Vagina (tissue), 2 donors: ENCODE data around the gene ARHGAP18. TPM values are rescaled to one million over a fixed set of nuclear protein-coding genes. Genes with fewer than 3 reads are reported as not detected.
A peak's percentile ranks its signal among the peaks of the same experiment; 100 is the strongest.

ENCODE experiments used
- DNase-seq, 2 donors: peaks; one replicate each; pipeline ENCODE4 v3.0.0-alpha.2; 2017; ENCODE audit errors: extremely low spot score in 2 of 2
- H3K27ac ChIP-seq: fragments of 200-600 bp; sonication (generic); one replicate; pipeline ENCODE4 v1.5.1; 2019
- H3K27me3 ChIP-seq: fragments of 200-600 bp; sonication (generic); one replicate; pipeline ENCODE4 v1.5.1; 2019
- H3K36me3 ChIP-seq, 2 donors: fragments of 200-600 bp; sonication (generic); one replicate each; pipeline ENCODE4 v1.5.1; 2017 to 2019
- H3K4me1 ChIP-seq: fragments of 200-600 bp; sonication (generic); one replicate; pipeline ENCODE4 v1.5.1; 2019
- H3K4me3 ChIP-seq, 2 donors: fragments of 200-600 bp; sonication (generic); 1 replicate in 1 of 2; 2 replicates in 1 of 2; pipeline ENCODE4 v1.5.1; 2016 to 2019
- H3K9me3 ChIP-seq: fragments of 200-600 bp; sonication (generic); one replicate; pipeline ENCODE4 v1.5.1; 2019
- POLR2A ChIP-seq, 2 donors: fragments of 450-650 bp; IDR thresholded peaks; one replicate each; pipeline ENCODE4 v1.6.1; 2017; ENCODE audit warnings: antibody characterized with exemption in 2 of 2, mild to moderate bottlenecking in 2 of 2, moderate library complexity in 2 of 2
- POLR2AphosphoS5 ChIP-seq, 2 donors: sonication (generic); formaldehyde crosslinking; IDR thresholded peaks; one replicate each; pipeline ENCODE4 v1.9.0; 2017; ENCODE audit warnings: antibody characterized with exemption in 2 of 2, mild to moderate bottlenecking in 2 of 2, low read depth in 1 of 2; ENCODE audit not compliant: insufficient read depth in 1 of 2
- intact Hi-C: fragments of 100-400 bp; cut with DNase I; formaldehyde crosslinking; loops from one replicate; pipeline ENCODE4 v1.15.1; 2023
- total RNA-seq: library from RNA; depleted of rRNA; stranded (reverse); fragments of >200 nt; gene quantifications from one replicate; pipeline ENCODE4 v1.2.3, GENCODE V29; 2016
- TF ChIP-seq, protein P1 (sequence below), 3 experiments: fragments of 450-650 bp in 2 of 3; fragments of 200-600 bp in 1 of 3; sonication (generic) in 1 of 3; IDR thresholded peaks; one replicate each; pipeline ENCODE4 v1.5.1; 2017 to 2019; ENCODE audit warnings: antibody characterized with exemption in 3 of 3, mild to moderate bottlenecking in 2 of 3, moderate library complexity in 2 of 3

ARHGAP18 gene
- total RNA-seq: 7.6 TPM

DNA sequence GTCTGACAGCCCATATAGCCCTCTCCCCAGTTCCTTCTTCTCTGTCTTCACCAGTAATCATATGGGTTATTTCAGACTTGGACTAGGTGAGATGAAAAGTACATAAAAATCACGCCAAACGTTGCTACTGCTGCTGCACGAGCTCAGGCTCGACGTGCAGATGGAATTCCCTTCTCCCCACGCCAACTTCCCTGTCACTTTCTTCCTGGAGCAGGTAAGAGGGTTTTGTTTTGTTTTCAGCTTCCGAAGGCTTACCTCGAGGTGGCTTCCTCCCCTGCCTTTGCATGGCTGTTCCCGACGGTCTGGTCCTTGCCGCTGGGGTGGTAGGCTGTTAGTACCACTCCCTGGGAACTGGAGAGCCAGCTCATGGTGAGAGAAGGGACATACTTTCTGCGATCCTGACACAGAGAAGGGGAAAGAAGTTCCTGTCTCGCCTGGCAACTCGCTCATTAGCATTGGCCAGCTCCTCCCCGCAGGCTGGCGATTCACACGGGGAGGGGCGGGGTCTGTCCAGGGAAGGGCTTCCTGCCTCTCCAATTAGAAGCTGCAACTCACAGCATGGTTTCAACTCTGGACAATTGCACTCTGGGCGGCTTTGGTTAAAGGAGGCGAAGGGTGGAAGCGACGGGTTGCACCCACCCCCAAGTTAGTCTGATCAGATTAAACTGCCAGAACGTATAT lies at the start of gene ARHGAP18:
ARHGAP18 (minus strand) TSS at position 409 of the 681 bp plus-strand sequence; CDS start at position 368, 41 bp downstream.
- intact Hi-C loops: no loop called here
- peak within 1 kb of the TSS; percentile 84 for H3K27ac ChIP-seq
- no peaks in the 10 kb centered on the region for H3K27me3 ChIP-seq
- peak within 1 kb of the TSS; percentile 64 to 65 for H3K4me3 ChIP-seq
- no peaks in the 10 kb centered on the region for H3K9me3 ChIP-seq
- TF ChIP-seq, protein P1, sequence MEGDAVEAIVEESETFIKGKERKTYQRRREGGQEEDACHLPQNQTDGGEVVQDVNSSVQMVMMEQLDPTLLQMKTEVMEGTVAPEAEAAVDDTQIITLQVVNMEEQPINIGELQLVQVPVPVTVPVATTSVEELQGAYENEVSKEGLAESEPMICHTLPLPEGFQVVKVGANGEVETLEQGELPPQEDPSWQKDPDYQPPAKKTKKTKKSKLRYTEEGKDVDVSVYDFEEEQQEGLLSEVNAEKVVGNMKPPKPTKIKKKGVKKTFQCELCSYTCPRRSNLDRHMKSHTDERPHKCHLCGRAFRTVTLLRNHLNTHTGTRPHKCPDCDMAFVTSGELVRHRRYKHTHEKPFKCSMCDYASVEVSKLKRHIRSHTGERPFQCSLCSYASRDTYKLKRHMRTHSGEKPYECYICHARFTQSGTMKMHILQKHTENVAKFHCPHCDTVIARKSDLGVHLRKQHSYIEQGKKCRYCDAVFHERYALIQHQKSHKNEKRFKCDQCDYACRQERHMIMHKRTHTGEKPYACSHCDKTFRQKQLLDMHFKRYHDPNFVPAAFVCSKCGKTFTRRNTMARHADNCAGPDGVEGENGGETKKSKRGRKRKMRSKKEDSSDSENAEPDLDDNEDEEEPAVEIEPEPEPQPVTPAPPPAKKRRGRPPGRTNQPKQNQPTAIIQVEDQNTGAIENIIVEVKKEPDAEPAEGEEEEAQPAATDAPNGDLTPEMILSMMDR (IDR thresholded peaks at IDR 0.05): no peak
- peak; percentile 89 to 91 for TF ChIP-seq POLR2AphosphoS5 (IDR thresholded peaks at IDR 0.05; ENCODE audit: insufficient read depth in 1 of 2, low read depth in 1 of 2)
- TF ChIP-seq POLR2A (IDR thresholded peaks at IDR 0.05): peak; percentile 40 to 68
- peaks cover 28% of the 10 kb centered on the region for H3K4me1 ChIP-seq
- H3K36me3 ChIP-seq: no peaks in the 10 kb centered on the region
- peak in 1 of 2 donors; percentile 93 for DNase-seq

DNA sequence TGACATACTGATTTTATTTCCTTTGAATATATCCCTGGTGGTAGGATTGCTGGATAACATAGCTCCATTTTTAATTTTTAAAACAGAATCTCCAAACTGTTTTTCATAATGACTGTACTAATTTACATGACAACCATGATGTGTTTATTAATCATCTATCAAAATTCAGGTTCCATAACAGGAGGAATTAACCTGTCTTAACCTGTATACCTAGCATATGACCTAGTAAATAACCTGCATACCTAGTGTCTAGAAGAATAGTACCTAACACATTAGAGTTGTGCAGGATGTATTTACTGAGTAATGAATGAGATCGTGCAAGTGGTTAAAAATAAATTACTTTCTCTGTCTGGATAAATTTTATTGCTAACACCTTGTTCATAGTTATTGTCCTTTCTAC lies 45.8 kb upstream of the ARHGAP18 start:
- Histone ChIP-seq H3K9me3 (no peaks in the 10 kb centered on the region), H3K36me3 (no peaks in the 10 kb centered on the region), H3K27ac (no peak overlapping the region), H3K4me3 (no peak overlapping the region), H3K4me1 (peaks cover 2% of the 10 kb centered on the region), H3K27me3 (no peaks in the 10 kb centered on the region)
- TF ChIP-seq POLR2AphosphoS5 (IDR thresholded peaks at IDR 0.05; ENCODE audit: insufficient read depth in 1 of 2, low read depth in 1 of 2) (no peak), POLR2A (IDR thresholded peaks at IDR 0.05) (no peak)
- TF ChIP-seq, protein P1 (IDR thresholded peaks at IDR 0.05): no peak
- DNase-seq: no peak
- intact Hi-C loops: no loop called here

- TF ChIP-seq POLR2AphosphoS5 (IDR thresholded peaks at IDR 0.05; ENCODE audit: insufficient read depth in 1 of 2, low read depth in 1 of 2) (no peak), POLR2A (IDR thresholded peaks at IDR 0.05) (no peak)
- TF ChIP-seq, protein P1 (IDR thresholded peaks at IDR 0.05): no peak
- Histone ChIP-seq H3K4me3 (no peak overlapping the region), H3K4me1 (peaks cover 13% of the 10 kb centered on the region), H3K9me3 (no peaks in the 10 kb centered on the region), H3K27ac (no peak overlapping the region), H3K27me3 (no peaks in the 10 kb centered on the region), H3K36me3 (no peaks in the 10 kb centered on the region)
- intact Hi-C loops: no loop called here
- DNase-seq: no peak
Observed at GRCh38 chr6:129754750-129755149, 44.8 kb upstream of the ARHGAP18 start.

DNA sequence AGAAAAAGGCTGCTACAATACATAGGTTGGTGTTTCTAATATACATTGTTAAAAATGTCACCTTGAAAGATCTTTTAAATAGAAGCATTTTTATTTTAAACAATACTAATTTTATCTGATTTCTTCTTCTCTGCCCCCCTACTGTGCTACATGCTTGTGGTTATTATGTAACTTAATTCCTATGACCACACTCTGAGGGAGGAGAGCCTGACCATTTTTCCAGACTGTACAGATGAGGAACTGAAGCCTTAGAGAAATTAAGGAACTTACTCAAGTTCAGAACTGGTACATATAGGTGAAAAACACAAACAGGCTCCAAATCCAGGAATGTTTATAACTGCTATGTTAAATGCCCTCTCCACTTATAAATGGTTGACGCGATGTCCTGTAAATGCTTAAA lies 43.4 kb upstream of the ARHGAP18 start:
- no peaks in the 10 kb centered on the region for H3K27me3 ChIP-seq
- no peak for DNase-seq
- TF ChIP-seq, protein P1 (IDR thresholded peaks at IDR 0.05): no peak
- TF ChIP-seq POLR2AphosphoS5 (IDR thresholded peaks at IDR 0.05; ENCODE audit: insufficient read depth in 1 of 2, low read depth in 1 of 2) (no peak), POLR2A (IDR thresholded peaks at IDR 0.05) (no peak)
- H3K27ac ChIP-seq: no peak overlapping the region
- H3K36me3 ChIP-seq: no peaks in the 10 kb centered on the region
- no peak overlapping the region for H3K4me3 ChIP-seq
- peaks cover 26% of the 10 kb centered on the region for H3K4me1 ChIP-seq
- no peaks in the 10 kb centered on the region for H3K9me3 ChIP-seq
- intact Hi-C loops: no loop called here

DNA sequence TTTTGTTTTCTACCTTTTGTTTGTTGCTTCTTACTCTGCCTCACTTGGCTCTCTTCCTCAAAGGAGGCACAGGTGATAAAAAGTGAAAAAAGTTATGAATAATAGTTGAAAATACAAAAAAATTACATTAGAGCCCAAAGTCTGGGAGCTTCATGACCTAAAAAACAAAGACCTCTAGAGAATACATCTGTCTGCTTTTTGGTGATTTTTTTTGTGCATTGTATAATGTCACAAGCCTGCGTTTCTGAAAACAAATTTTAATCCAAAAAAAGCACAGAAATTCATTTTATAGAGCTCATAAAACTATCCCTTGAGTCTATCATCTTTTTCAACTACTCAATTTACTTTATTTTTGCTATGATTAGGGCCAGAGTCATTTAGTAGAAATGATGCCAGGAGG lies 41.4 kb upstream of the ARHGAP18 start:
- no peak for DNase-seq
- H3K4me1 ChIP-seq: peaks cover 29% of the 10 kb centered on the region
- no peak overlapping the region for H3K4me3 ChIP-seq
- no peaks in the 10 kb centered on the region for H3K36me3 ChIP-seq
- TF ChIP-seq, protein P1 (IDR thresholded peaks at IDR 0.05): no peak
- TF ChIP-seq POLR2AphosphoS5 (IDR thresholded peaks at IDR 0.05; ENCODE audit: insufficient read depth in 1 of 2, low read depth in 1 of 2) (no peak), POLR2A (IDR thresholded peaks at IDR 0.05) (no peak)
- H3K9me3 ChIP-seq: no peaks in the 10 kb centered on the region
- intact Hi-C loops: no loop called here
- H3K27me3 ChIP-seq: no peaks in the 10 kb centered on the region
- H3K27ac ChIP-seq: peak overlapping the region; percentile 45
